ENCODE measurements around the gene CABP7. TPM values are rescaled to one million over a fixed set of nuclear protein-coding genes. Genes with fewer than 3 reads are reported as not detected.
A peak's percentile ranks its signal among the peaks of the same experiment; 100 is the strongest.

Gene CABP7
- total RNA-seq, 1 experiment from 2014 or later, result not detected

DNA sequence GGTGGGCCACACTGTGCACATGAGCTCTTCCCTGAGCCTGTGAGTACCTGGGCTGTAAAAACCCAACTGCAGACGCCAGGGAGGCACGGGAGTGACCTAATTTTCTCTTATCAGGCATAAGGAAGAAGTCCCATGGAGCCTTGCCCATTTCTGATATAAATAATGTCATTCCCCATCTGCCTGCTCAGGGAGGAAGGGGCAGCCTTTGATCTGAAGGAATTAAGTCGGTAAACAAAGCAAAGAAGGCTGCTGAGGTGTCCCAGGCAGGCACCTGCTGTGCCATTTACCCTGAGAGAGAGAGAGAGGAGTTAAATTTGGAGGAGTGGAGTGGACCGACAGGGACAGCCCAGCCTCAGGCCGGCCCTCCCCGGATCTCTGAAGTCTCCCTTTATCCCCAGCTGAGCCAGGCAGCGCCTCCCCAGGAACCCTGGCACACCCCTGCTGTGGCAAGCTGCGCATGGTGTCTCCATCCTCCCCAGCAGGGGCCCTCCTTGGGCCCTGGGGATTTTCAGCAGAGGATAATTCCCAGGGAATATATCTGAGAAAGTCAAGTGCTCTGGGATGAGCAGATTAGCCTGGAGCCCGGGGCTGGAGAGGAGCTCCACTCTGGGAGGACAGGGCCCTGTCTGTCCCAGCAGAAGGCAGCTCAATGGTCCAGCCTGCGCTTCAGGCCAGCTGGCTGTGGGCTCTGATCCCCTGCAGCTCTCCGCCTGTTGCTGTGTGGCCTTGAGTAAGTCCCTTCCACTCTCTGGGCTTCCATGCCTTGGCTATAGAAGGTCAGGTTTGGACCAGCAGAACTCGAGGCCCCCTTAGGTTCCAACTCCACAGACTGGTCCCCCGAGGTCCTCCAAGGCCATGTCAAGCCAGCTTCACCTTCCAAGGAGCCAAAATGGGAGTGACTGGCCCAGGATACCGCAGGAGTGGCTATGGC is 17.5 kb upstream of the CABP7 start:
- DNase-seq (ENCODE audit: low read depth), result no peak

DNA sequence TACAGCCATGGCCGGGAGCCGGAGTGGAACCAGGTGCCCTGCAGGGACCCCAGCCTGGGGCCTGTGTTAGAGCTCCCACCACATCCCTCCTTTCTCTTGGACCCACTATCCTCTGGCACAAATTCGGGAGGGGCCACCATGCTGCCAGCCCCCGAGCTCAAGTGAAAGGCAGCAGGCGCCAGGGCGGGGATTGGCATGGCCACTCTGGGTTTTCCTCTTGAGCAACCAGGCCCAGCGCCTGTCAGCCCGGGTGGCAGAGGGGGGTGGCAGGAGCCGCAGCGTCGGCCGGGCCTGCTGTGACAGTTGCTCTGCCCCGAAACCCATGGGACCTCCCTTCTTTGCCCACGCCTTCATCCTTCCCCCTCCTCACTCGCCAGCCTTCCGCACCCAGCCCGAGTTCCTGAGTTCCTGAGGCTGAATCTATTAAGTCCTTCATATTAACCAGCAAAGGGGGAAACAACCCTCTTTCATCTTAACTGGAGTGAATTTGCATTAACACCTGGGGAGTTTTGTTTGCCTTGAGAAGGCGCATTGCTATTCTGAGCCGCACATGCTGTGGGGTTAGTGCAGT is 16.8 kb upstream of the CABP7 start:
- DNase-seq (ENCODE audit: low read depth), result no peak

DNA sequence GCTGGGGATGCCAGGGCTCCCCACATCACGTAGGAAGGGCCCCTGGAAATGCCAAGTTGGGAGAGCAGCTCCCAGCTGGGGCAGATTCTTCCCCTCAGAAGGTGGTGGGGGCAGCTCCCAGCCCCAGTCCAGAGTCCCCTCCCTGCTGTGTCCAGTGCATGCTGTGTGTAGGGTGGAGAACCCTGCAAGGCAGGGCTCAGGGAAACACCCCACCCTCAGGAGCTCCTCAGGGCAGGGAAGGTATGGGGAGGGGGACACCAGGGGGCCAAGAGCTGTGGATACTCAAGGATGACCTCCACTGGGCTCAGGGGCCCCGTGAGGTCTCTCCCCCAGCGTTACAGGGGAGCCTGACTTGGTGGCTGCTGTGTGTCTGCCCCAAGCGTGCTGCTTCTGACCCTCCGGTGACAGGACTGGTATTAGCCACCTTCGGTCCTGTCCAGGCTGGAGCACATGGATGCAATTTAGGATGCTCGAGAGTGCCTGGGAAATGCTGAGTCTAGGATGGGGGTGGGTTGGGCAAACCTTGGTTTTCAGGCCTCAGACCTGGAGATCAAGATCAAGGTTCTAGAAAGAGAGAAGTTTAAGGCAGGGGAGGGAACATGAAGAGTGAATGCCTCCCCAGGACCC is 16.1 kb upstream of the CABP7 start:
- DNase-seq (ENCODE audit: low read depth), result no peak

GRCh38 chr22:29704528-29705285 is 15.1 kb upstream of the CABP7 start:
- DNase-seq (ENCODE audit: low read depth), result peak; percentile 42

GRCh38 chr22:29705651-29706050 is 14.2 kb upstream of the CABP7 start:
- DNase-seq (ENCODE audit: low read depth), result no peak

DNA sequence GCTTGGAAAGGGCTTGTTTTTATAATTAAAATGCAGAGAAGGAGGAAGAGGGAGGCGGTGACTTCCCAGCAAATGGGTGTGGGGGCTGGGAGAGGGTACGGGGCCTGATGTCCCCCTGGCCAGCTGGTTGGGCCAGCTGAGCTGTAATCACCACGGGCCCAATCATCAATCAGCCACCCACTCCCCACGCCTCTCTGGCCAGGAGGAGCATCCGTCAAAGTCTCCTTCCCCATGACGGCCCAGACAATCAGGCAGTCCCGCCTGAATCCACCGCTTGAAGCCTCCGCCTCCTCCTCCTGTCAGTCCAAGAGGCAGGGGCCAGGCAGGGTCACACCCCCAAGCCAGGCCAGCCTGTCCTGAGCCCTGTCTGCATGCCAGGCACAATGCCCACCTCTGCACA is 13.3 kb upstream of the CABP7 start:
- DNase-seq (ENCODE audit: low read depth), result no peak

DNA sequence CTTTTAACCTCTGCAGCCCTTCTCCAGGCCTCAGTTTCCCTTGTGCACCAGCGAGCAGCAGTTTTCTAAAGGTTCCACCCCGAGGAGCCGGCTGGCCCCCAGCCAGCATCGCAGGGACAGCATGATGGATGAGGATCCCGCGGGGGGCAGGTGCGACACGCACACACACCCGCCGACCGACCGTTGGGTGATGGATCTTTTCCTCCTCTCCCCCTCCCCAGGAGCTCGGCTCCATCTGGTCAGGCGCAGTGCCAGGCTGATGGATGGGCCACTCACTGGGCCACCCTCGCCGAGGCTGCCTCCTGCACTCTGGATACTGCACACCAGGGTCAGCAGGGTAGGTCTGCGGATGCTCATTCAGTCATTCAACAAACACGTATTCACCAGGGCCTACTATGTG is 12.8 kb upstream of the CABP7 start:
- no peak for DNase-seq (ENCODE audit: low read depth)

DNA sequence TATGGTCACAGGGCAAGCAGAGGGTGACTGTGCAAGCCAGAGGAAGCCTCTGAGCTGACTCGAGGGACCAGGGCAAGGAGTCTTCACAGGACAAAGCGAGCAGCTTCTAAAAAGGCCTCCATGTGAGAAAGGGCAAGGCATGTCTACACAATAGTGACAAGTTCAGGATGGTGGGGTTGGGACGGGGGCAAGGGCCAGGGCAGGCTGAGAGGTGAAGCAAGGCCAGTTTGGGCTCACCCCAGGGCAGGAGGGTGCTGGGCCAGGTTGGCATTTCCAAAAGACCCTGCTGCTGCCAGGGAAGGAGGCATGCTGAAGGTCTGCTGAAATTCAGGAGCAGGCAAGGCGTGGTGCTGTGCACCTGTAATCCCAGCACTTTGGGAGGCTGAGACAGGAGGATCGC is 12.3 kb upstream of the CABP7 start:
- no peak for DNase-seq (ENCODE audit: low read depth)

GRCh38 chr22:29710193-29710592 is 9.6 kb upstream of the CABP7 start:
- DNase-seq (ENCODE audit: low read depth), result no peak

GRCh38 chr22:29710922-29711593 is 8.7 kb upstream of the CABP7 start:
- DNase-seq (ENCODE audit: low read depth), result peak; percentile 29

DNA sequence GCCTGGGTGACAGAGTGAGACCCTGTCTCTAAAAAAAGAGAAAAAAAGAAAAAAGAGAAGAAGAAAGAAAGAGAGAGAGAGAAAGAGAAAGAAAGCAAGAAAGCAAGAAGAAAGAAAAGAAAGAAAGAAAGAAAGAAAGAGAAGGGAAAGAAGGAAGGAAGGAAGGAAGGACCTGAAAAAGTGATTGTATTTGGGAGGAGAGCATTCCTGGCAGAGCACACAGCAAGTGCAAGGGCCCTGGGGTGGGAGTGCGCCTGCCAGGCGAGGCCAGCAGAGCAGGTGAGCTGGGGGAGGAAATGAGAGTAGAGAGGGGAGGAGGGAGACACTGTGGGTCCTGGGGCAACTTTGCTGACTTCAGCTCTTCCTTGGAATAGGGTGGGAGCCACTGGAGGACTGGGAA is 7.7 kb upstream of the CABP7 start:
- no peak for DNase-seq (ENCODE audit: low read depth)

- DNase-seq (ENCODE audit: low read depth), result no peak
These were observed 6.6 kb upstream of the CABP7 start for GRCh38 chr22:29713156-29713727.

- DNase-seq (ENCODE audit: low read depth), result no peak
These were observed 4.6 kb upstream of the CABP7 start for GRCh38 chr22:29715240-29715639.

DNA sequence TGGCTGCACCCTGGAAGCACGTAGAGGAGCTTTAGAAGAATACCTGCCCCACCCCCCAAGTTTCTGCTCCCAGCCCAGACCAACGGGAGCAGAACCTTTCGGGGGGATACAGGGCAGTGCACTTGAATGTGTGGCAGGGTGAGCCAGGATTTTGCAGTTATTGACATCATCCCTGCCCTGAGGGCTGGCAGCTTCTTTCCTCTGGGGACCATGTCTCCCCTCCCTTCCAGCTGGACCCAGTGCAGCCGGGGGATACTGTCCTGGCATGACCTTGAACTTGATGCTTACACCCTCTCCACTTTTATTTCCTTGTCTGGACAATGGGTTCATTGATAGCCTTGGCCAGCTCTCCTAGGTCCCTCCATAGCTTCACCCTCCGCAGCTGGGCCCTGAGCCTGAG is 4.1 kb upstream of the CABP7 start:
- no peak for DNase-seq (ENCODE audit: low read depth)

DNA sequence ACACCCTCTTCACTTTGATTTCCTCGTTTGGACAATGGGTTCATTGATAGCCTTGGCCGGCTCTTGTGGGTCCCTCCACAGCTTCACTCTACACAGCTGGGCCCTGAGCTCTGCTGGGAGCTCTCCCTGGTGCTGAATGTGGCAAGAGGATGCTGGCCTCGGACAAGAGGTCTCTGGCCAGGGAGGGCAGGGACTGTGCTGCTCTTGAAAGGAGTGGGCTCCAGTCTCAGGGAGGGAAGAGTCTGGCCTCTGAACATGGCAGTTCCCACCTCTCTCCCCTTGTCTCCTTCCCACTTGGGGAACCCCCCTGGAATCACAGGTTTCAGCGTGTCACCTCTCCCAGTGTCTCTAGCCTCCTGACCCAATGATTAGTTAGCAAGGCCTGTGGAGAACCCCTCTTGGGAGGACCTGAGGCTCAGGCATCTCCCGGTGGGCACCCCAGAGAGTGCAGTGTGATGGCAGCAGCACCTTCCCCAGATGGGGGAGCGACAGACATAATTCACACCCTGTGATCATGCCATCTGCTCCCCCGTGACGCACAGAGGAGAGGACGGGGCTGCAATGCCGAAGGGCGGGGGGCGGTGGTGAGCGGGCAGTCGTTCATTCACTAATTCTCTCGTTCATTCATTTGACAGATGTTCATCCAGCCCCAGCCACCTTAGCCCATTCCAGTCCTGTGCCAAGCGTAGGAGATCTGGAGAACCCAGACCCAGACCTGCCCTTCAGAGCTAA is 2.8 kb upstream of the CABP7 start:
- DNase-seq (ENCODE audit: low read depth), result peak; percentile 66

- no peak for DNase-seq (ENCODE audit: low read depth)
These were observed 2.0 kb upstream of the CABP7 start for GRCh38 chr22:29717789-29718188.

DNA sequence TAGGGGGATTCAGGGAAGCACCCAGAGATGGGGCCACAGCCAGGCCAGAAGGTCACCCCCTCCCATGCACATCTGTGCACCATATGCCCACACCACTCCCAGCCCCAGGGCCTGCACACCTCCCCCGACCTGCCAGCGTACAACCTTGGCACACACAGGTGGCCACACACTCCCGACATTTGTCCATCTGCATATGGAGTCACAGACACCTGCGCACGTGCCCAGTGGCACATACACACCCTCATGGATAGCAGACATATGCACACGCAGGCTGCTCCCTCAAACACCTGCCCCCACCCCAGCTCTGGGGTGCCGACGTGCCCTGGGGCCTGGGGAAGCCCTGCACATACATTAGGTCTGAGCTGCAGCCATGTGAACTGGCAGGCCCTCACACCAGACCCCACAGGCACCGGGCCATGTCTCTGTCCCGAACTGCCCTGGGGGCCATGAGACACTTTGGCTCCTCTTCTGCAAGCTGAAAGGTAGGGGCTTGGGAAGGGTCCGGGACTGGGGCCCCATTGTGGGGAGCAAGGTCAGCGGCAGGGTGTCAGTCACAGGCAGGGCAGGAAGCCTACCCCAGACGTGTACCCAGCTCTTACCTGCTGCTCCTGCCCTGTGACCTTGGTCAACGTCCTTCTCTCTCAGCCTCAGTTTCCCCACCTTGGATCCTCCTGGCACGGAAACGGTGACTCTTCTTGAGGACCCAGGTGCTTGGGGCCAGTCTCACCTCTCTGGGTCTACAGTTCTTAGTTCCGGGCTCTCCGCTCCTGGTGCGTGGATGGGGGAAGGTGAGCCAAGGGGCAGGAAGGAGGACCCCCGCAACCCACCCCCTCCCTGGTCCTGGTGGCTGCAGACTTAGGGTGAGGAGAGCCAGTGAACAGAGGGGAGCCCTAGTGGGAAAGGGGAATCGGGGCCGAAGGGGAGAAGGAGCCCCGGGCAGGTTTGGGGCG is 579 bp upstream of the CABP7 start:
- no peak for DNase-seq (ENCODE audit: low read depth)

GRCh38 chr22:29720811-29721323 is 1.1 kb downstream of the CABP7 start:
- DNase-seq (ENCODE audit: low read depth), result no peak

GRCh38 chr22:29722151-29722550 is 2.3 kb downstream of the CABP7 start:
- DNase-seq (ENCODE audit: low read depth), result peak; percentile 54

Data from RPMI7951 (cell line).